PFSK-1 (cell line): ENCODE data around the gene SMOC2.

Experiments used
- FOXP2 ChIP-seq: optimal IDR thresholded peaks from 2 replicates; pipeline ENCODE3; 2011; ENCODE audit warnings: borderline replicate concordance, control low read depth, inconsistent platforms; ENCODE audit not compliant: insufficient read depth; ENCODE audit errors: extremely low read length, extremely low read depth
- POLR2AphosphoS5 ChIP-seq: IDR thresholded peaks from 2 replicates; pipeline ENCODE4 v1.6.1; 2012; ENCODE audit warnings: low read depth, mild to moderate bottlenecking, control low read depth, low read length, moderate library complexity
- SIN3A ChIP-seq: IDR thresholded peaks from 2 replicates; pipeline ENCODE4 v1.6.1; 2012; ENCODE audit warnings: mild to moderate bottlenecking, low read length, moderate library complexity, borderline replicate concordance; ENCODE audit not compliant: insufficient read depth
- TAF1 ChIP-seq: IDR thresholded peaks from 2 replicates; pipeline ENCODE4 v1.6.1; 2012; ENCODE audit warnings: low read length, control low read depth, borderline replicate concordance; ENCODE audit not compliant: insufficient read depth
- TF ChIP-seq, protein P1 (sequence below), 2 experiments: IDR thresholded peaks; 2 replicates each; pipeline versions ENCODE4 v1.6.1 to v1.8.0; 2011 to 2012; ENCODE audit warnings: low read depth in 2 of 2, low read length in 2 of 2, control low read depth in 1 of 2, inconsistent platforms in 1 of 2, mild to moderate bottlenecking in 1 of 2, moderate library complexity in 1 of 2; ENCODE audit not compliant: insufficient read depth in 1 of 2

Gene SMOC2

DNA sequence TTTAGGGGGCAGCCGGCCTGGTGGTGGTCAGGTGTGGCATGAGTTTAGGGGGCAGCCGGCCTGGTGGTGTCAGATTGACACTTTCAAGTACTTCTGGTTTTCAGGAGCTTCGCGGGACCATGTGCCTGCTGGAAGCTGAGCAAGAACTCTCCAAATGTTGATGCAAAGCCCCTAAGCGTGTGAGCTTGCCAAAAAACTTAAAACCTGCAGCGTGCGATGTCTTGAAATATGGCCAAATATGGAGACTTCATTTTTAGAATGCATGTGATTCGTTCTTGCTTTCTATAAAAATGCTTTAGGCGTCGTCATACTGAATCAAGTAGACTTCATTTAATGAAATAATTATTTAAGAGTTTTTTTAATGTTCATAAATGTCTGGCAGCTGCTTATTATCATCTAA, 149.4 kb downstream of the SMOC2 start:
- TF ChIP-seq SIN3A (no peak), TAF1 (no peak), POLR2AphosphoS5 (no peak), FOXP2 (no peak)
- TF ChIP-seq, protein P1, sequence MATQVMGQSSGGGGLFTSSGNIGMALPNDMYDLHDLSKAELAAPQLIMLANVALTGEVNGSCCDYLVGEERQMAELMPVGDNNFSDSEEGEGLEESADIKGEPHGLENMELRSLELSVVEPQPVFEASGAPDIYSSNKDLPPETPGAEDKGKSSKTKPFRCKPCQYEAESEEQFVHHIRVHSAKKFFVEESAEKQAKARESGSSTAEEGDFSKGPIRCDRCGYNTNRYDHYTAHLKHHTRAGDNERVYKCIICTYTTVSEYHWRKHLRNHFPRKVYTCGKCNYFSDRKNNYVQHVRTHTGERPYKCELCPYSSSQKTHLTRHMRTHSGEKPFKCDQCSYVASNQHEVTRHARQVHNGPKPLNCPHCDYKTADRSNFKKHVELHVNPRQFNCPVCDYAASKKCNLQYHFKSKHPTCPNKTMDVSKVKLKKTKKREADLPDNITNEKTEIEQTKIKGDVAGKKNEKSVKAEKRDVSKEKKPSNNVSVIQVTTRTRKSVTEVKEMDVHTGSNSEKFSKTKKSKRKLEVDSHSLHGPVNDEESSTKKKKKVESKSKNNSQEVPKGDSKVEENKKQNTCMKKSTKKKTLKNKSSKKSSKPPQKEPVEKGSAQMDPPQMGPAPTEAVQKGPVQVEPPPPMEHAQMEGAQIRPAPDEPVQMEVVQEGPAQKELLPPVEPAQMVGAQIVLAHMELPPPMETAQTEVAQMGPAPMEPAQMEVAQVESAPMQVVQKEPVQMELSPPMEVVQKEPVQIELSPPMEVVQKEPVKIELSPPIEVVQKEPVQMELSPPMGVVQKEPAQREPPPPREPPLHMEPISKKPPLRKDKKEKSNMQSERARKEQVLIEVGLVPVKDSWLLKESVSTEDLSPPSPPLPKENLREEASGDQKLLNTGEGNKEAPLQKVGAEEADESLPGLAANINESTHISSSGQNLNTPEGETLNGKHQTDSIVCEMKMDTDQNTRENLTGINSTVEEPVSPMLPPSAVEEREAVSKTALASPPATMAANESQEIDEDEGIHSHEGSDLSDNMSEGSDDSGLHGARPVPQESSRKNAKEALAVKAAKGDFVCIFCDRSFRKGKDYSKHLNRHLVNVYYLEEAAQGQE (IDR thresholded peaks at IDR 0.05; ENCODE audit: insufficient read depth in 1 of 2, low read depth in 2 of 2, low read length in 2 of 2): no peak

DNA sequence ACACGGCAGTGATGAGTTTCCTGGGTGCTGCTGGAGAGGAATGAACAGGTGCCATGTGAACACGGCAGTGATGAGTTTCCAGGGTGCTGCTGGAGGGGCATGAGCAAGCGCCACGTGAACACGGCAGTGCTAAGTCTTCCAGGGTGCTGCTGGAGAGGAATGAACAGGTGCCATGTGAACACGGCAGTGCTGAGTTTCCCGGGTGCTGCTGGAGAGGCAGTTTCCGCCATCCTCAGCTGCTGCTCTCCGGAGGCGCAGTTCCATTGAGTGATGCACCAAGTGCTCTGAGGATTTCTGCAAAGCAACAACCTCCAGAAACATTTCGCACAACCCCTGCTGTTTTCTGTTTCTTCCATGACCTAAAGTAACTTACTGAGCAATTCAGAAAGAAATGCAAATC, 155.4 kb downstream of the SMOC2 start:
- TF ChIP-seq FOXP2: no peak
- TF ChIP-seq POLR2AphosphoS5: no peak
- no peak for TF ChIP-seq SIN3A
- TF ChIP-seq, protein P1 (IDR thresholded peaks at IDR 0.05; ENCODE audit: insufficient read depth in 1 of 2, low read depth in 2 of 2, low read length in 2 of 2): no peak

DNA sequence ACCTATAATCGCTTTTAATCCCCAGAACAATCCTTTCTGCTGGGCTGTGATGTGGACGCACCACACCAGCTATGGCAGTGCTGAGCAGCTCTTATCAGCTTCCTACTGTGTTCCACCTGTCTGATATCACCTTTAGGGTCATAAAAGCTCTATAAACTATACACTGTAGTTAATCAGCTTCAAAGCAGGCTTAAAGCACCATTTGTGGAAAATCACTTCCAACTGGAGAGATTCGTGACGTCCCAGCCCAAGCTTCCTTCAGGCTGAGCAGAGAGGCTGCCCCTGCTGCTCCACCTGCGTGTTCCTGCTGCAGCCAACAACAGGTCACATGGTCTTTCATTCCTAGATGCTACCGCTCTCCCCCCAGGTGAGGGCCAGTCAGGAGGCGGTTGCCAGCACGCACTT, 156.5 kb downstream of the SMOC2 start:
- no peak for TF ChIP-seq TAF1
- no peak for TF ChIP-seq SIN3A
- TF ChIP-seq, protein P1 (IDR thresholded peaks at IDR 0.05; ENCODE audit: insufficient read depth in 1 of 2, low read depth in 2 of 2, low read length in 2 of 2): no peak
- TF ChIP-seq FOXP2: no peak
- TF ChIP-seq POLR2AphosphoS5: no peak

DNA sequence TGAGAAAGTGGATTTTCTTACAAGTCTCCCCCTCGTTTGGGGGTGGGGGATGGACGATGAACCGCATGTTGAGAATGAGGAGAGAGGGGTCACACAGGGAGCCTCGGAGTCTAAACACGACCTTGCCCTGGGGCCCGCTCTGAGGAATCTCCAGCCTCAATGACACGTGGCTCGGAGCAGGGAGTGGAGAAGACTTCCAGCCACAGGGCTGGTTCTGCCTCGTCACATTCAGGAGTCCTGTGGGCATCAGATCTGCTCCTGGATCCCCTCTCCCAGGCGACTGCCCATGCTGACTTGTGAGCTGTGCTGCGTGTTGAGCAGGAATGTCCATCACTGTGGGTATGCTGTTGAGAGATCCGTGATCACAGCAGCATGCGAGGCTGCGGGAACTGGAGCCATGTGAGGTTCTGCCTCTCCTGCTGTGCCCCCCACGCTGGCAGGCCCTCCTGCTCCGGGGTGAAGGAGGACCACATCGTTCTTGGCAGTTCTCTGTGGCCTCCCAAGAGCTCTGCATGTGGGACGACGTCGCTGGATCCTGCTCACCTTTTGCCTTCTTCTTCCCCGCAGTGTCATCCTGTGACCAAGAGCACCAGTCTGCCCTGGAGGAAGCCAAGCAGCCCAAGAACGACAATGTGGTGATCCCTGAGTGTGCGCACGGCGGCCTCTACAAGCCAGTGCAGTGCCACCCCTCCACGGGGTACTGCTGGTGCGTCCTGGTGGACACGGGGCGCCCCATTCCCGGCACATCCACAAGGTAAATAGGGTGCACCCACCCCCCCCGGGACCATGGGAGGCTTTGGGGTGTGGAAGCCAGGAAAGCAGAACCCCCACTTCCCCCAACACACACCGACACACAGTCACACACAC, 157.5 kb downstream of the SMOC2 start:
- TF ChIP-seq TAF1 (no peak), POLR2AphosphoS5 (no peak), SIN3A (no peak), FOXP2 (no peak)
- TF ChIP-seq, protein P1 (IDR thresholded peaks at IDR 0.05; ENCODE audit: insufficient read depth in 1 of 2, low read depth in 2 of 2, low read length in 2 of 2): no peak
